Activated CD8-positive, alpha-beta memory T cell treated with anti-CD3 and anti-CD28 coated beads, Interleukin-2, amount 10 ng/mL, durations not matched to agents 7 days and 5 days (primary cell): ENCODE results near the gene LRBA. TPM values are rescaled to one million over a fixed set of nuclear protein-coding genes. Genes with fewer than 3 reads are reported as not detected.

ENCODE experiments used
- ATAC-seq: fragments of 150-1000 bp; cut with Tn5 transposase; one replicate; pipeline ENCODE4 v1.10.0; 2021; ENCODE audit warnings: moderate library complexity
- CTCF ChIA-PET: fragments of 350-600 bp; sonication (Branson Sonifier 250); formaldehyde crosslinking; loops from one replicate; lab custom pipeline; 2021; ENCODE audit warnings: antibody characterized with exemption; lab: Charles Lee
- DNase-seq: peaks from one replicate; pipeline ENCODE4 v3.0.0-alpha.2; 2020
- H3K27ac Mint-ChIP-seq: one replicate; pipeline ENCODE4 v1.8.0; 2021; ENCODE audit warnings: mild to moderate bottlenecking, mixed read lengths
- H3K27me3 Mint-ChIP-seq: one replicate; pipeline ENCODE4 v1.8.0; 2021; ENCODE audit warnings: mixed read lengths
- H3K36me3 Mint-ChIP-seq: one replicate; pipeline ENCODE4 v1.8.0; 2021; ENCODE audit warnings: mild to moderate bottlenecking, mixed read lengths
- H3K4me1 Mint-ChIP-seq: one replicate; pipeline ENCODE4 v1.8.0; 2021; ENCODE audit warnings: mixed read lengths
- H3K4me3 Mint-ChIP-seq: one replicate; pipeline ENCODE4 v1.8.0; 2021; ENCODE audit warnings: mild to moderate bottlenecking, moderate library complexity, mixed read lengths
- H3K9me3 Mint-ChIP-seq: one replicate; pipeline ENCODE4 v1.8.0; 2022; ENCODE audit warnings: low read depth, mixed read lengths
- total RNA-seq, 2 experiments: library from RNA; stranded (reverse); gene quantifications; one replicate each; pipeline ENCODE4 v1.2.3, GENCODE V29; 2021

Gene LRBA
- total RNA-seq, 2 experiments from 2014 or later = 59.2 to 60.2 TPM

GRCh38 chr4:150238591-150238990, 776.5 kb downstream of the LRBA start:
- no peak for ATAC-seq
- no peak overlapping the region for H3K27ac Mint-ChIP-seq
- CTCF ChIA-PET = no interaction called here
- no peak for DNase-seq
- no peaks in the 10 kb centered on the region for H3K9me3 Mint-ChIP-seq
- no peaks in the 10 kb centered on the region for H3K36me3 Mint-ChIP-seq
- no peaks in the 10 kb centered on the region for H3K4me1 Mint-ChIP-seq
- peaks cover 14% of the 10 kb centered on the region for H3K27me3 Mint-ChIP-seq
- H3K4me3 Mint-ChIP-seq = no peak overlapping the region

GRCh38 chr4:150237110-150237872, 777.8 kb downstream of the LRBA start:
- H3K36me3 Mint-ChIP-seq = no peaks in the 10 kb centered on the region
- no peak overlapping the region for H3K4me3 Mint-ChIP-seq
- H3K9me3 Mint-ChIP-seq = no peaks in the 10 kb centered on the region
- no peak for DNase-seq
- H3K27ac Mint-ChIP-seq = no peak overlapping the region
- ATAC-seq = no peak
- CTCF ChIA-PET = no interaction called here
- H3K4me1 Mint-ChIP-seq = no peaks in the 10 kb centered on the region
- peaks cover 18% of the 10 kb centered on the region for H3K27me3 Mint-ChIP-seq

- DNase-seq (no peak), ATAC-seq (no peak)
- CTCF ChIA-PET = no interaction called here
- no peak overlapping the region for H3K4me3 Mint-ChIP-seq
- no peaks in the 10 kb centered on the region for H3K36me3 Mint-ChIP-seq
- no peak overlapping the region for H3K27ac Mint-ChIP-seq
- no peaks in the 10 kb centered on the region for H3K9me3 Mint-ChIP-seq
- H3K4me1 Mint-ChIP-seq = no peaks in the 10 kb centered on the region
- H3K27me3 Mint-ChIP-seq = peaks cover 18% of the 10 kb centered on the region
Measured at GRCh38 chr4:150236626-150237025, 778.5 kb downstream of the LRBA start.

- CTCF ChIA-PET = no interaction called here
- no peak for ATAC-seq
Measured at GRCh38 chr4:150235808-150236271, 779.2 kb downstream of the LRBA start.

GRCh38 chr4:150235317-150235716, 779.8 kb downstream of the LRBA start:
- no peak for ATAC-seq
- no peaks in the 10 kb centered on the region for H3K4me1 Mint-ChIP-seq
- H3K4me3 Mint-ChIP-seq = no peak overlapping the region
- no peak overlapping the region for H3K27ac Mint-ChIP-seq
- CTCF ChIA-PET = no interaction called here
- no peak for DNase-seq
- no peaks in the 10 kb centered on the region for H3K36me3 Mint-ChIP-seq
- H3K9me3 Mint-ChIP-seq = no peaks in the 10 kb centered on the region
- H3K27me3 Mint-ChIP-seq = peaks cover 23% of the 10 kb centered on the region

More at GRCh38 chr4:150235808-150236271, 779.2 kb downstream of the LRBA start:
- H3K4me1 Mint-ChIP-seq = no peaks in the 10 kb centered on the region
- no peaks in the 10 kb centered on the region for H3K9me3 Mint-ChIP-seq
- H3K27me3 Mint-ChIP-seq = peaks cover 21% of the 10 kb centered on the region
- H3K27ac Mint-ChIP-seq = no peak overlapping the region
- H3K4me3 Mint-ChIP-seq = no peak overlapping the region
- H3K36me3 Mint-ChIP-seq = no peaks in the 10 kb centered on the region
- no peak for DNase-seq

GRCh38 chr4:150234246-150234645, 780.8 kb downstream of the LRBA start:
- Mint-ChIP-seq H3K27me3 (peaks cover 27% of the 10 kb centered on the region), H3K9me3 (no peaks in the 10 kb centered on the region), H3K4me3 (no peak overlapping the region), H3K27ac (no peak overlapping the region), H3K4me1 (no peaks in the 10 kb centered on the region), H3K36me3 (no peaks in the 10 kb centered on the region)
- no peak for ATAC-seq
- DNase-seq = no peak
- CTCF ChIA-PET = no interaction called here

GRCh38 chr4:150232029-150232428, 783.1 kb downstream of the LRBA start:
- H3K9me3 Mint-ChIP-seq = no peaks in the 10 kb centered on the region
- DNase-seq (no peak), ATAC-seq (no peak)
- H3K4me3 Mint-ChIP-seq = no peak overlapping the region
- H3K27me3 Mint-ChIP-seq = peaks cover 23% of the 10 kb centered on the region
- no peaks in the 10 kb centered on the region for H3K4me1 Mint-ChIP-seq
- H3K36me3 Mint-ChIP-seq = no peaks in the 10 kb centered on the region
- CTCF ChIA-PET = no interaction called here
- no peak overlapping the region for H3K27ac Mint-ChIP-seq

- no peak for DNase-seq
- CTCF ChIA-PET = no interaction called here
- Mint-ChIP-seq H3K27ac (no peak overlapping the region), H3K27me3 (peaks cover 22% of the 10 kb centered on the region), H3K4me3 (no peak overlapping the region), H3K4me1 (no peaks in the 10 kb centered on the region), H3K9me3 (no peaks in the 10 kb centered on the region), H3K36me3 (no peaks in the 10 kb centered on the region)
- no peak for ATAC-seq
Measured at GRCh38 chr4:150231107-150231770, 783.8 kb downstream of the LRBA start.

GRCh38 chr4:150230561-150230960, 784.5 kb downstream of the LRBA start:
- H3K4me3 Mint-ChIP-seq = no peak overlapping the region
- CTCF ChIA-PET = no interaction called here
- peaks cover 19% of the 10 kb centered on the region for H3K27me3 Mint-ChIP-seq
- no peaks in the 10 kb centered on the region for H3K9me3 Mint-ChIP-seq
- no peaks in the 10 kb centered on the region for H3K4me1 Mint-ChIP-seq
- ATAC-seq (no peak), DNase-seq (no peak)
- no peaks in the 10 kb centered on the region for H3K36me3 Mint-ChIP-seq
- H3K27ac Mint-ChIP-seq = no peak overlapping the region

GRCh38 chr4:150229520-150229919, 785.6 kb downstream of the LRBA start:
- Mint-ChIP-seq H3K9me3 (no peaks in the 10 kb centered on the region), H3K36me3 (no peaks in the 10 kb centered on the region), H3K4me3 (no peak overlapping the region), H3K27me3 (peaks cover 18% of the 10 kb centered on the region), H3K27ac (no peak overlapping the region), H3K4me1 (no peaks in the 10 kb centered on the region)
- no peak for ATAC-seq
- CTCF ChIA-PET = no interaction called here
- no peak for DNase-seq

GRCh38 chr4:150224896-150225591, 790.0 kb downstream of the LRBA start:
- Mint-ChIP-seq H3K36me3 (no peaks in the 10 kb centered on the region), H3K27ac (no peak overlapping the region), H3K4me1 (no peaks in the 10 kb centered on the region), H3K27me3 (peaks cover 10% of the 10 kb centered on the region), H3K4me3 (no peak overlapping the region), H3K9me3 (no peaks in the 10 kb centered on the region)
- DNase-seq (no peak), ATAC-seq (no peak)
- CTCF ChIA-PET = no interaction called here

GRCh38 chr4:150219841-150220240, 795.2 kb downstream of the LRBA start:
- no peak overlapping the region for H3K27ac Mint-ChIP-seq
- DNase-seq (no peak), ATAC-seq (no peak)
- CTCF ChIA-PET = no interaction called here
- H3K4me1 Mint-ChIP-seq = no peaks in the 10 kb centered on the region
- H3K27me3 Mint-ChIP-seq = peaks cover 9% of the 10 kb centered on the region
- H3K9me3 Mint-ChIP-seq = no peaks in the 10 kb centered on the region
- H3K36me3 Mint-ChIP-seq = no peaks in the 10 kb centered on the region
- no peak overlapping the region for H3K4me3 Mint-ChIP-seq

- H3K9me3 Mint-ChIP-seq = no peaks in the 10 kb centered on the region
- H3K4me1 Mint-ChIP-seq = no peaks in the 10 kb centered on the region
- H3K4me3 Mint-ChIP-seq = no peak overlapping the region
- H3K36me3 Mint-ChIP-seq = no peaks in the 10 kb centered on the region
- CTCF ChIA-PET = interaction anchor here (1.7 kb wide), 1 partner anchor 9 kb away, joined by 5 read pairs; no protein-coding TSS in a partner anchor
- H3K27me3 Mint-ChIP-seq = peaks cover 9% of the 10 kb centered on the region
- no peak overlapping the region for H3K27ac Mint-ChIP-seq
- DNase-seq = no peak
- no peak for ATAC-seq
Measured at GRCh38 chr4:150218447-150218846, 796.6 kb downstream of the LRBA start.
